K562 (cell line): ENCODE results near the gene DPM2. TPM values are rescaled to one million over a fixed set of nuclear protein-coding genes. Genes with fewer than 3 reads are reported as not detected.

Experiments used
- ATAC-seq: fragments of 200-7000 bp; cut with Tn5 transposase; 3 replicates; pipeline ENCODE4 v1.9.1; 2020; ENCODE audit warnings: moderate library complexity
- BruUV-seq: library from RNA; stranded (reverse); fragments of 400-500 nt; replicated peaks from 2 replicates; lab custom pipeline; 2021; lab: Mats Ljungman, UMichigan
- CTCF ChIA-PET: fragments of 300-600 bp; formaldehyde crosslinking; extraction: SDS; loops from one replicate; lab custom pipeline; 2021; ENCODE audit warnings: low intra/inter-chr PET ratio; lab: Yijun Ruan, JAX
- POLR2A ChIA-PET: fragments of 300-600, 350-650 bp; sonication (Branson Sonifier 250); formaldehyde crosslinking; extraction: SDS; loops from one replicate; lab custom pipeline; 2021; ENCODE audit warnings: antibody characterized with exemption, inconsistent platforms; lab: Yijun Ruan, JAX
- DNase-seq, 4 experiments: peaks; one replicate each; pipeline versions ENCODE4 v3.0.0 to v3.0.0-alpha.2; 2011 to 2018; ENCODE audit warnings: low spot score in 3 of 4, mixed read lengths in 3 of 4; ENCODE audit errors: extremely low read depth in 1 of 4
- FAIRE-seq: peaks from 2 replicates; lab custom pipeline; 2011; peaks lifted over from hg19 to GRCh38; lab: Jason Lieb, UNC
- H2AFZ ChIP-seq: 2 replicates; pipeline ENCODE4 v1.6.0; 2011; ENCODE audit warnings: low read depth, low read length, control low read depth, inconsistent platforms
- H3K27ac ChIP-seq: fragments of 200-600 bp; 3 replicates; pipeline ENCODE4 v1.8.0; 2011; ENCODE audit warnings: low read depth, mild to moderate bottlenecking, control low read depth, inconsistent platforms, low read length, moderate library complexity, mixed read lengths; ENCODE audit errors: extremely low read depth
- H3K27me3 ChIP-seq, 2 experiments: fragments of 300-600 bp in 1 of 2; 2 replicates in 1 of 2; 3 replicates in 1 of 2; pipeline versions ENCODE4 v1.6.0 to v1.8.0; 2011; ENCODE audit warnings: inconsistent platforms in 2 of 2, low read length in 2 of 2, mild to moderate bottlenecking in 1 of 2, mixed read lengths in 1 of 2, moderate library complexity in 1 of 2; ENCODE audit not compliant: control insufficient read depth in 2 of 2, insufficient read depth in 2 of 2
- H3K36me3 ChIP-seq: fragments of 300-600 bp; 3 replicates; pipeline ENCODE4 v1.8.0; 2011; ENCODE audit warnings: mild to moderate bottlenecking, low read length, inconsistent platforms; ENCODE audit not compliant: control insufficient read depth, insufficient read depth
- H3K4me1 ChIP-seq, 2 experiments: fragments of 200-600 bp in 1 of 2; replicated peaks in 1 of 2; 2 replicates in 1 of 2; 3 replicates in 1 of 2; pipeline versions ENCODE4 v1.5.1 to v1.8.0; 2011; ENCODE audit warnings: inconsistent platforms in 2 of 2, low read length in 2 of 2, mild to moderate bottlenecking in 1 of 2, mixed read lengths in 1 of 2, moderate library complexity in 1 of 2; ENCODE audit not compliant: control insufficient read depth in 2 of 2, insufficient read depth in 2 of 2
- H3K4me2 ChIP-seq: 2 replicates; pipeline ENCODE4 v1.6.1; 2011; ENCODE audit warnings: low read length, control low read depth, inconsistent platforms, mixed read lengths; ENCODE audit not compliant: insufficient read depth
- H3K4me3 ChIP-seq: fragments of 200-600 bp; sonication (generic), shearing (Covaris generic); 2 replicates; pipeline ENCODE4 v1.5.1; 2016; ENCODE audit warnings: control low read depth, inconsistent platforms
- H3K79me2 ChIP-seq: fragments of 200-600 bp; 3 replicates; pipeline ENCODE4 v1.8.0; 2011; ENCODE audit warnings: low read length, inconsistent platforms; ENCODE audit not compliant: control insufficient read depth, insufficient read depth
- H3K9ac ChIP-seq, 2 experiments: 2 replicates each; pipeline versions ENCODE4 v1.6.0 to v1.6.1; 2011; ENCODE audit warnings: low read depth in 2 of 2, low read length in 2 of 2, control low read depth in 1 of 2, inconsistent platforms in 1 of 2, mild to moderate bottlenecking in 1 of 2, mixed read lengths in 1 of 2; ENCODE audit not compliant: insufficient read depth in 1 of 2
- H3K9me1 ChIP-seq: one replicate; pipeline ENCODE4 v1.6.0; 2011; ENCODE audit warnings: inconsistent platforms, mild to moderate bottlenecking, low read length, moderate library complexity; ENCODE audit not compliant: control insufficient read depth, insufficient read depth
- H3K9me3 ChIP-seq: replicated peaks from 2 replicates; pipeline ENCODE4 v1.5.1; 2011; ENCODE audit warnings: low read depth, low read length, inconsistent platforms; ENCODE audit not compliant: control insufficient read depth, insufficient read depth
- H4K20me1 ChIP-seq: replicated peaks from 2 replicates; pipeline ENCODE4 v1.6.1; 2011; ENCODE audit warnings: low read length, inconsistent platforms, mixed read lengths; ENCODE audit not compliant: control insufficient read depth, insufficient read depth
- ARID3B ChIP-seq: fragments of 250-450 bp; sonication (Bioruptor Pico); IDR thresholded peaks from 2 replicates; pipeline ENCODE4 v1.4.0; 2020; ENCODE audit warnings: borderline replicate concordance
- BCOR ChIP-seq: fragments of 450-650 bp; IDR thresholded peaks from 2 replicates; pipeline ENCODE4 v1.6.1; 2016
- CHD4 ChIP-seq: fragments of 200-600 bp; sonication (generic); IDR thresholded peaks from 3 replicates; pipeline ENCODE4 v1.6.1; 2012; ENCODE audit warnings: low read depth, mild to moderate bottlenecking, mixed read lengths, low read length, inconsistent platforms; ENCODE audit not compliant: insufficient read depth, insufficient replicate concordance, poor library complexity, severe bottlenecking
- KDM1A ChIP-seq, 2 experiments: fragments of 450-650 bp; IDR thresholded peaks; 2 replicates each; pipeline ENCODE4 v1.6.1; 2016; ENCODE audit warnings: mild to moderate bottlenecking in 2 of 2
- MYC ChIP-seq, 2 experiments: fragments of 250-450 bp in 1 of 2; sonication (Bioruptor Pico) in 1 of 2; IDR thresholded peaks; 2 replicates each; pipeline versions ENCODE4 v1.5.1 to v1.6.1; 2012 to 2021; ENCODE audit warnings: low read depth in 2 of 2, borderline replicate concordance in 1 of 2, improper control_type of control experiment in 1 of 2, low read length in 1 of 2, mild to moderate bottlenecking in 1 of 2, moderate library complexity in 1 of 2
- PTBP1 ChIP-seq: fragments of 200-400 bp; formaldehyde crosslinking; IDR thresholded peaks from 2 replicates; pipeline ENCODE4 v1.6.1; 2017; ENCODE audit warnings: low read depth, low read length
- RBM25 ChIP-seq: fragments of 200-400 bp; formaldehyde crosslinking; IDR thresholded peaks from 2 replicates; pipeline ENCODE4 v1.6.1; 2018; ENCODE audit warnings: low read length, low read depth, moderate library complexity; ENCODE audit not compliant: severe bottlenecking
- RBM39 ChIP-seq: fragments of 200-400 bp; formaldehyde crosslinking; optimal IDR thresholded peaks from 2 replicates; pipeline ENCODE3; 2018; ENCODE audit warnings: low read depth, low read length
- SMARCB1 ChIP-seq: IDR thresholded peaks from 2 replicates; pipeline ENCODE4 v1.6.1; 2011; ENCODE audit warnings: improper control_type of control experiment, low read depth; ENCODE audit not compliant: insufficient read length
- SMC3 ChIP-seq: conservative IDR thresholded peaks from 2 replicates; pipeline ENCODE4 v1.6.1; 2011; ENCODE audit warnings: low read depth, low read length, improper control_type of control experiment; ENCODE audit not compliant: insufficient read depth
- ZBTB11 ChIP-seq, 3 experiments: fragments of 200-800 bp in 1 of 3; fragments of 250-450 bp in 1 of 3; fragments of 450-650 bp in 1 of 3; sonication (Bioruptor Pico) in 1 of 3; sonication (Bioruptor generic) in 1 of 3; formaldehyde crosslinking in 1 of 3; IDR thresholded peaks; 2 replicates each; pipeline versions ENCODE4 v1.6.1 to v1.8.0; 2016 to 2022; ENCODE audit warnings: mild to moderate bottlenecking in 2 of 3, missing genetic modification characterization in 2 of 3, missing compliant biosample characterization in 1 of 3, moderate library complexity in 1 of 3
- ZFP36 ChIP-seq: fragments of 150-350 bp; IDR thresholded peaks from 2 replicates; pipeline ENCODE4 v1.6.1; 2018; ENCODE audit warnings: low read length, low read depth; ENCODE audit not compliant: partially characterized antibody
- WGBS: fragments of 100-300 bp; shearing (Covaris generic); methylation state at CpG from one replicate; pipeline ENCODE4 v1.1.6; 2016; ENCODE audit warnings: low coverage, mixed read lengths; ENCODE audit not compliant: insufficient coverage; ENCODE audit errors: missing lambda C conversion rate; 5-methylcytosine and 5-hydroxymethylcytosine counted together
- in situ Hi-C: fragments of 300-500 bp; cut with MboI; formaldehyde crosslinking; loops from 4 replicates; pipeline ENCODE4 v1.15.0; 2018; ENCODE audit warnings: inconsistent platforms, mixed read lengths
- intact Hi-C: fragments of 100-400 bp; cut with micrococcal nuclease; formaldehyde crosslinking; loops from 2 replicates; pipeline ENCODE4 v1.14.2; 2022
- polyA plus RNA-seq, 8 experiments: library from polyadenylated mRNA; depleted of rRNA in 4 of 8; stranded (reverse) in 5 of 8; unstranded in 3 of 8; fragments of >200 nt; fragmentation: Nextera tagmentation in 2 of 8; fragmentation: Illumina TruSeq in 1 of 8; extraction: Ambion mirVana in 2 of 8; extraction: Trizol in 1 of 8; gene quantifications; 2 replicates each; pipeline versions ENCODE4 v1.2.1 to v1.2.3, GENCODE V29; 2011 to 2014; ENCODE audit warnings: inconsistent platforms in 1 of 8, missing spikeins in 1 of 8
- total RNA-seq, 7 experiments: library from RNA; depleted of rRNA in 6 of 7; stranded (reverse); fragments of >200 nt in 6 of 7; fragmentation: Illumina TruSeq in 2 of 7; extraction: Trizol in 2 of 7; gene quantifications; 2 replicates each; pipeline versions ENCODE4 v1.2.1 to v1.2.3, GENCODE V29; 2011 to 2021; ENCODE audit warnings: low replicate concordance in 1 of 7

DPM2 gene
- total and polyA plus RNA-seq, 9 of the 15 experiments (the other 6 are each of a cell fraction or from before 2014, with no cell fraction given) = 43.5 to 126 (median 71.1) TPM

- TF ChIP-seq ARID3B (CRISPR knock-in tag) (no peak), MYC (IDR thresholded peaks at IDR 0.05; ENCODE audit: low read depth, low read length) (peak; percentile 39; the same call in 1 of the 2 replicates), MYC (CRISPR knock-in tag; IDR thresholded peaks at IDR 0.05; ENCODE audit: borderline replicate concordance, low read depth) (no peak), SMC3 (peak; percentile 97), SMARCB1 (no peak)
Observed at GRCh38 chr9:127921557-127922120, 16.0 kb downstream of the DPM2 start (continued).

GRCh38 chr9:127920794-127921193 is 16.9 kb downstream of the DPM2 start:
- peaks cover 27 to 47% of the 10 kb centered on the region in 2 experiments for H3K4me1 ChIP-seq
- in situ Hi-C loops (loop anchor here (10.0 to 25.0 kb wide), 2 partner anchors 706 to 983 kb away; no protein-coding TSS in a partner anchor), intact Hi-C loops (loop anchor here (1.0 to 5.0 kb wide), 2 partner anchors 185 to 328 kb away; partner anchors contain the start of gene TOR2A)
- H3K4me2 ChIP-seq = no peak overlapping the region
- FAIRE-seq = no peak
- CTCF ChIA-PET = interaction anchor here (0.6 to 4.3 kb wide), 7 partner anchors 119 to 589 kb away, joined by 3 to 34 read pairs (median 3); partner anchors contain the start of gene TOR2A
- no peak overlapping the region for H3K4me3 ChIP-seq
- no peak overlapping the region for H2AFZ ChIP-seq
- no peak overlapping the region for H3K27ac ChIP-seq
- no peak for ATAC-seq
- H3K9me1 ChIP-seq = no peaks in the 10 kb centered on the region
- no peak for DNase-seq
- no peak for TF ChIP-seq ZBTB11 (CRISPR knock-in tag; IDR thresholded peaks at IDR 0.05)
- no peak for TF ChIP-seq RBM39
- 0 out of 2 replicates have a peak, but pooled peaks have one; percentile 33 for TF ChIP-seq PTBP1
- no peak for TF ChIP-seq CHD4
- TF ChIP-seq KDM1A (IDR thresholded peaks at IDR 0.05) = 0 out of 4 replicates have a peak, but pooled peaks have one; percentile 26 to 31
- TF ChIP-seq BCOR = peak; percentile 34; the same call in 1 of the 2 replicates
- peak; percentile 77 for TF ChIP-seq ZFP36
- TF ChIP-seq RBM25 = peak; percentile 62
- 73% methylated on average over 7 of the region's 7 CpGs for WGBS
- H3K27me3 ChIP-seq = no peaks in the 10 kb centered on the region
- no peaks in the 10 kb centered on the region for H3K9me3 ChIP-seq
- POLR2A ChIA-PET = interaction anchor here (0.6 to 0.7 kb wide), 2 partner anchors 278 to 335 kb away, joined by 3 read pairs; no protein-coding TSS in a partner anchor
- BruUV-seq = no TSS peak
- no peak overlapping the region for H3K9ac ChIP-seq
- peaks cover 10% of the 10 kb centered on the region for H3K79me2 ChIP-seq
- no peaks in the 10 kb centered on the region for H4K20me1 ChIP-seq
- H3K36me3 ChIP-seq = no peaks in the 10 kb centered on the region
